GM21576 (cell line): Measurements from ENCODE around the gene LAX1.

Source experiments
- ATAC-seq: cut with Tn5 transposase; IDR thresholded peaks from one replicate; pipeline ENCODE4 v1.9.1; 2021; ENCODE audit warnings: mild to moderate bottlenecking, moderate library complexity; ENCODE audit not compliant: unreplicated experiment

The LAX1 gene

DNA sequence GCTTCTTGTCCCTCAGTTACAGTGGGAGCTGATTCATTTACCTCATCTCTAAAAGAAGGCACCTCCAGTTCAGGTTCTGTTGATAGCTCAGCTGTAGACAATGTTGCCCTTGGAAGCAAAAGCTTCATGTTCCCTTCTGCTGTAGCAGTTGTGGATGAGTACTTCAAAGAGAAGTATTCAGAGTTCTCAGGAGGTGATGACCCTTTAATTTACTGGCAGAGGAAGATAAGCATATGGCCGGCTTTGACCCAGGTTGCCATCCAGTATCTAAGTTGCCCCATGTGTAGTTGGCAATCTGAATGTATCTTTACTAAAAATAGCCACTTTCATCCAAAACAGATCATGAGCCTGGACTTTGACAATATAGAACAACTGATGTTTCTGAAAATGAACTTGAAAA lies 35.0 kb downstream of the LAX1 start:
- no peak for ATAC-seq

GRCh38 chr1:203805689-203806088 lies 40.7 kb downstream of the LAX1 start:
- no peak for ATAC-seq

GRCh38 chr1:203807196-203807595 lies 42.2 kb downstream of the LAX1 start:
- ATAC-seq: no peak

GRCh38 chr1:203813581-203814341 lies 48.8 kb downstream of the LAX1 start:
- ATAC-seq: no peak

DNA sequence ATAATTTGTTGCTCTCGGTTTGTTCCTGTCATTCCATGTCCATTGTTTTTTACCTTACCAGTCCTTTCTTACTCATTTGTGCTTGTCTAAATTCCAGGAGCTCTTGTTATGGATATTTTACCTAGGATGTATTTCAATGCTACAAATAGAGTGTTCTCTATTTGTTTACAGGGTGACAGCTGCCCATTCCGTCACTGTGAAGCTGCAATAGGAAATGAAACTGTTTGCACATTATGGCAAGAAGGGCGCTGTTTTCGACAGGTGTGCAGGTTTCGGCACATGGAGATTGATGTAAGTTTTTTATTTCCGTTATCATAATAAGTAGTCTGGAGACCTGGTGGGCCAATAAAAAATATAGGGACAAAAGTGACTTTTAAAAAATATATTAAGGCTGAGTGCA lies 53.4 kb downstream of the LAX1 start:
- no peak for ATAC-seq

GRCh38 chr1:203823306-203823705 lies 58.3 kb downstream of the LAX1 start:
- ATAC-seq: no peak
